Peyer's patch (tissue), 4 donors: ENCODE data around the gene OLFM3. TPM values are rescaled to one million over a fixed set of nuclear protein-coding genes. Genes with fewer than 3 reads are reported as not detected.
A peak's percentile ranks its signal among the peaks of the same experiment; 100 is the strongest.

Experiments
- DNase-seq, 3 donors: peaks; one replicate each; pipeline ENCODE4 v3.0.0-alpha.2; 2017 to 2019
- H3K27ac ChIP-seq, 4 donors: fragments of 200-600 bp; sonication (generic); one replicate each; pipeline ENCODE4 v1.5.1; 2016 to 2019
- H3K27me3 ChIP-seq, 2 donors: fragments of 200-600 bp; sonication (generic); one replicate each; pipeline ENCODE4 v1.5.1; 2019
- H3K36me3 ChIP-seq, 3 donors: fragments of 200-600 bp; sonication (generic); one replicate each; pipeline ENCODE4 v1.5.1; 2016 to 2019
- H3K4me1 ChIP-seq, 4 donors: fragments of 200-600 bp; sonication (generic); one replicate each; pipeline ENCODE4 v1.5.1; 2016 to 2019
- H3K4me3 ChIP-seq, 4 donors: fragments of 200-600 bp; sonication (generic); 1 replicate in 3 of 4; 2 replicates in 1 of 4; pipeline ENCODE4 v1.5.1; 2016 to 2019; ENCODE audit warnings: mild to moderate bottlenecking in 1 of 4
- H3K9me3 ChIP-seq, 4 donors: fragments of 200-600 bp; sonication (generic); one replicate each; pipeline ENCODE4 v1.5.1; 2016 to 2019; ENCODE audit warnings: mild to moderate bottlenecking in 1 of 4
- CTCF ChIP-seq, 6 experiments: fragments of 450-650 bp in 4 of 6; fragments of 200-600 bp in 2 of 6; sonication (generic) in 1 of 6; IDR thresholded peaks; one replicate each; pipeline ENCODE4 v1.5.1; 2017 to 2019; ENCODE audit warnings: antibody characterized with exemption in 6 of 6, mild to moderate bottlenecking in 3 of 6, moderate library complexity in 1 of 6
- POLR2A ChIP-seq, 2 donors: fragments of 450-650 bp; IDR thresholded peaks; one replicate each; pipeline ENCODE4 v1.5.1; 2017; ENCODE audit warnings: antibody characterized with exemption in 2 of 2, mild to moderate bottlenecking in 2 of 2, moderate library complexity in 2 of 2
- small RNA-seq, 2 donors: library from RNA; depleted of rRNA; stranded (forward); fragments of <200 nt; gene quantifications; one replicate each; pipeline ENCODE3, GENCODE V24; 2016
- total RNA-seq, 4 donors: library from RNA; depleted of rRNA; stranded (reverse); fragments of >200 nt; gene quantifications; one replicate each; pipeline ENCODE4 v1.1.0, GENCODE V29; 2016

Gene OLFM3
- total RNA-seq, 4 donors from 2014 or later: 0.47 TPM; not detected in 3

- Histone ChIP-seq H3K9me3 (no peaks in the 10 kb centered on the region), H3K4me1 (no peaks in the 10 kb centered on the region), H3K4me3 (no peak overlapping the region), H3K27me3 (no peaks in the 10 kb centered on the region), H3K27ac (no peak overlapping the region), H3K36me3 (no peaks in the 10 kb centered on the region)
- peak in 4 of 6 experiments; percentile 15 to 33 (median 32) for TF ChIP-seq CTCF (IDR thresholded peaks at IDR 0.05)
- no peak for TF ChIP-seq POLR2A (IDR thresholded peaks at IDR 0.05)
- DNase-seq: no peak
Measured at GRCh38 chr1:101769520-101769919, 227.2 kb downstream of the OLFM3 start.

- no peaks in the 10 kb centered on the region for H3K36me3 ChIP-seq
- no peak overlapping the region for H3K4me3 ChIP-seq
- no peaks in the 10 kb centered on the region for H3K9me3 ChIP-seq
- H3K4me1 ChIP-seq: no peaks in the 10 kb centered on the region
- DNase-seq: no peak
- no peak overlapping the region for H3K27ac ChIP-seq
- H3K27me3 ChIP-seq: no peaks in the 10 kb centered on the region
- TF ChIP-seq POLR2A (IDR thresholded peaks at IDR 0.05): no peak
- no peak for TF ChIP-seq CTCF (IDR thresholded peaks at IDR 0.05)
Measured at GRCh38 chr1:101757985-101758384, 238.7 kb downstream of the OLFM3 start.

GRCh38 chr1:101756411-101756810 lies 240.3 kb downstream of the OLFM3 start:
- no peaks in the 10 kb centered on the region for H3K36me3 ChIP-seq
- H3K27ac ChIP-seq: no peak overlapping the region
- DNase-seq: no peak
- TF ChIP-seq CTCF (IDR thresholded peaks at IDR 0.05) (no peak), POLR2A (IDR thresholded peaks at IDR 0.05) (no peak)
- H3K4me3 ChIP-seq: no peak overlapping the region
- H3K4me1 ChIP-seq: no peaks in the 10 kb centered on the region
- no peaks in the 10 kb centered on the region for H3K27me3 ChIP-seq
- H3K9me3 ChIP-seq: no peaks in the 10 kb centered on the region

Small RNA genes lying within 50 kb of the gene (small RNA-seq; reads per million reads assigned to genes)
- gene RNU6-352P: 0 reads per million in 2 donors
